ENCODE results near the gene ERAL1. TPM values are rescaled to one million over a fixed set of nuclear protein-coding genes. Genes with fewer than 3 reads are reported as not detected.

ERAL1 gene
- total and polyA plus RNA-seq, 4 donors: 28.4 to 39.3 (median 36.9) TPM

- 83 to 84% methylated on average over 4 of the region's 4 CpGs for WGBS, 2 donors
- no peak for TF ChIP-seq CTCF (IDR thresholded peaks at IDR 0.05; ENCODE audit: control extremely low read depth, extremely low read depth)
- H3K9ac ChIP-seq (ENCODE audit: insufficient read depth in 1 of 2, low read length in 2 of 2): no peak overlapping the region
Measured at GRCh38 chr17:28816540-28816939, 38.3 kb upstream of the ERAL1 start.

GRCh38 chr17:28818819-28819221 lies 36.0 kb upstream of the ERAL1 start:
- no peak for ATAC-seq (ENCODE audit: insufficient read depth, low FRiP score)
- Histone ChIP-seq H3K4me3 (no peak overlapping the region), H3K9ac (ENCODE audit: insufficient read depth in 1 of 2, low read length in 2 of 2) (no peak overlapping the region), H3K4me1 (ENCODE audit: control insufficient read depth in 5 of 5, insufficient read depth in 5 of 5, low read length in 5 of 5) (peaks cover 0 to 1% (median 0%) of the 10 kb centered on the region in 5 donors), H3K36me3 (ENCODE audit: control insufficient read depth in 4 of 4, insufficient read depth in 4 of 4, low read length in 4 of 4) (no peaks in the 10 kb centered on the region), H3K27me3 (ENCODE audit: control insufficient read depth in 3 of 3, insufficient read depth in 3 of 3, low read length in 2 of 3) (no peaks in the 10 kb centered on the region), H3K9me3 (ENCODE audit: control insufficient read depth in 4 of 4, insufficient read depth in 3 of 4, low read length in 3 of 4) (no peaks in the 10 kb centered on the region), H3K27ac (ENCODE audit: low read depth in 1 of 2, low read length in 1 of 2) (no peak overlapping the region)
- TF ChIP-seq CTCF (IDR thresholded peaks at IDR 0.05; ENCODE audit: control extremely low read depth, extremely low read depth): no peak
- peak in 2 of 3 donors; percentile 40 to 49 for DNase-seq
- WGBS, 2 donors: 85 to 87% methylated on average over 3 of the region's 3 CpGs

More at GRCh38 chr17:28816540-28816939, 38.3 kb upstream of the ERAL1 start:
- H3K4me1 ChIP-seq (ENCODE audit: control insufficient read depth in 5 of 5, insufficient read depth in 5 of 5, low read length in 5 of 5): peaks cover 0 to 4% (median 1%) of the 10 kb centered on the region in 5 donors
- no peak overlapping the region for H3K27ac ChIP-seq (ENCODE audit: low read depth in 1 of 2, low read length in 1 of 2)
- H3K4me3 ChIP-seq: no peak overlapping the region
- ATAC-seq (ENCODE audit: insufficient read depth, low FRiP score): no peak
- no peaks in the 10 kb centered on the region for H3K9me3 ChIP-seq (ENCODE audit: control insufficient read depth in 4 of 4, insufficient read depth in 3 of 4, low read length in 3 of 4)
- no peaks in the 10 kb centered on the region for H3K27me3 ChIP-seq (ENCODE audit: control insufficient read depth in 3 of 3, insufficient read depth in 3 of 3, low read length in 2 of 3)
- H3K36me3 ChIP-seq (ENCODE audit: control insufficient read depth in 4 of 4, insufficient read depth in 4 of 4, low read length in 4 of 4): no peaks in the 10 kb centered on the region
- no peak for DNase-seq

GRCh38 chr17:28819582-28819981 lies 35.2 kb upstream of the ERAL1 start:
- Histone ChIP-seq H3K9ac (ENCODE audit: insufficient read depth in 1 of 2, low read length in 2 of 2) (no peak overlapping the region), H3K27ac (ENCODE audit: low read depth in 1 of 2, low read length in 1 of 2) (no peak overlapping the region), H3K4me1 (ENCODE audit: control insufficient read depth in 5 of 5, insufficient read depth in 5 of 5, low read length in 5 of 5) (no peaks in the 10 kb centered on the region), H3K4me3 (no peak overlapping the region), H3K36me3 (ENCODE audit: control insufficient read depth in 4 of 4, insufficient read depth in 4 of 4, low read length in 4 of 4) (no peaks in the 10 kb centered on the region), H3K9me3 (ENCODE audit: control insufficient read depth in 4 of 4, insufficient read depth in 3 of 4, low read length in 3 of 4) (no peaks in the 10 kb centered on the region), H3K27me3 (ENCODE audit: control insufficient read depth in 3 of 3, insufficient read depth in 3 of 3, low read length in 2 of 3) (no peaks in the 10 kb centered on the region)
- TF ChIP-seq CTCF (IDR thresholded peaks at IDR 0.05; ENCODE audit: control extremely low read depth, extremely low read depth): no peak
- 45 to 60% methylated on average over 1 of the region's 1 CpG for WGBS, 2 donors
- DNase-seq (peak in 1 of 3 donors; percentile 16), ATAC-seq (ENCODE audit: insufficient read depth, low FRiP score) (no peak)

GRCh38 chr17:28827672-28828071 lies 27.1 kb upstream of the ERAL1 start:
- no peak overlapping the region for H3K4me3 ChIP-seq
- H3K9ac ChIP-seq (ENCODE audit: insufficient read depth in 1 of 2, low read length in 2 of 2): no peak overlapping the region
- no peaks in the 10 kb centered on the region for H3K27me3 ChIP-seq (ENCODE audit: control insufficient read depth in 3 of 3, insufficient read depth in 3 of 3, low read length in 2 of 3)
- H3K4me1 ChIP-seq (ENCODE audit: control insufficient read depth in 5 of 5, insufficient read depth in 5 of 5, low read length in 5 of 5): no peaks in the 10 kb centered on the region
- DNase-seq (no peak), ATAC-seq (ENCODE audit: insufficient read depth, low FRiP score) (no peak)
- 89 to 100% methylated on average over 1 of the region's 1 CpG for WGBS, 2 donors
- no peaks in the 10 kb centered on the region for H3K9me3 ChIP-seq (ENCODE audit: control insufficient read depth in 4 of 4, insufficient read depth in 3 of 4, low read length in 3 of 4)
- no peaks in the 10 kb centered on the region for H3K36me3 ChIP-seq (ENCODE audit: control insufficient read depth in 4 of 4, insufficient read depth in 4 of 4, low read length in 4 of 4)
- H3K27ac ChIP-seq (ENCODE audit: low read depth in 1 of 2, low read length in 1 of 2): no peak overlapping the region
- TF ChIP-seq CTCF (IDR thresholded peaks at IDR 0.05; ENCODE audit: control extremely low read depth, extremely low read depth): no peak

Measured in lung (tissue), 12 donors.